GM23338 (cell line): ENCODE data around the gene ANAPC4. TPM values are rescaled to one million over a fixed set of nuclear protein-coding genes. Genes with fewer than 3 reads are reported as not detected.

Source experiments
- ATAC-seq: fragments of 200-7000 bp; cut with Tn5 transposase; 3 replicates; pipeline ENCODE4 v1.9.1; 2020
- DNase-seq: peaks from one replicate; pipeline ENCODE4 v3.0.0-alpha.2; 2015; ENCODE audit warnings: low spot score
- H2AFZ ChIP-seq: fragments of 200-600 bp; sonication (generic); 2 replicates; pipeline ENCODE4 v1.8.0; 2016; ENCODE audit warnings: antibody characterized with exemption, mild to moderate bottlenecking, moderate library complexity
- H3F3A ChIP-seq: fragments of 200-600 bp; sonication (generic); replicated peaks from 2 replicates; pipeline ENCODE4 v1.8.0; 2017; ENCODE audit warnings: antibody characterized with exemption, mixed run types, low read depth
- H3K27ac ChIP-seq: fragments of 200-600 bp; sonication (generic); 2 replicates; pipeline ENCODE4 v1.6.1; 2016; ENCODE audit warnings: low read depth
- H3K27me3 ChIP-seq: fragments of 200-600 bp; sonication (generic); 2 replicates; pipeline ENCODE4 v1.8.0; 2016; ENCODE audit warnings: mild to moderate bottlenecking, mixed run types, moderate library complexity; ENCODE audit not compliant: insufficient read depth
- H3K36me3 ChIP-seq: fragments of 200-600 bp; sonication (generic); 2 replicates; pipeline ENCODE4 v1.8.0; 2016; ENCODE audit warnings: mild to moderate bottlenecking; ENCODE audit not compliant: insufficient read depth
- H3K4me1 ChIP-seq: fragments of 200-600 bp; sonication (generic); 2 replicates; pipeline ENCODE4 v1.8.0; 2016; ENCODE audit warnings: mild to moderate bottlenecking, moderate library complexity; ENCODE audit not compliant: insufficient read depth
- H3K4me2 ChIP-seq: fragments of 200-600 bp; sonication (generic); 2 replicates; pipeline ENCODE4 v1.7.1; 2017; ENCODE audit warnings: mixed run types
- H3K4me3 ChIP-seq: fragments of 200-600 bp; sonication (generic); 2 replicates; pipeline ENCODE4 v1.6.1; 2016; ENCODE audit warnings: mixed run types
- H3K79me2 ChIP-seq: fragments of 200-600 bp; sonication (generic); replicated peaks from 2 replicates; pipeline ENCODE4 v1.8.0; 2017; ENCODE audit warnings: mild to moderate bottlenecking; ENCODE audit not compliant: insufficient read depth
- H3K9me2 ChIP-seq: fragments of 200-600 bp; sonication (generic); 2 replicates; pipeline ENCODE4 v1.8.0; 2017; ENCODE audit not compliant: insufficient read depth
- H4K20me1 ChIP-seq: fragments of 200-600 bp; sonication (generic); replicated peaks from 2 replicates; pipeline ENCODE4 v1.8.0; 2017; ENCODE audit warnings: mild to moderate bottlenecking; ENCODE audit not compliant: insufficient read depth
- H3K27ac Mint-ChIP-seq: 2 replicates; pipeline ENCODE4 v1.8.0; 2020; ENCODE audit warnings: inconsistent platforms, mild to moderate bottlenecking, moderate library complexity, mixed read lengths
- H3K27me3 Mint-ChIP-seq: 3 replicates; pipeline ENCODE4 v1.8.0; 2022; ENCODE audit warnings: low read depth, mild to moderate bottlenecking, moderate library complexity, mixed read lengths, inconsistent platforms; ENCODE audit not compliant: insufficient read depth, poor library complexity
- H3K36me3 Mint-ChIP-seq: 3 replicates; pipeline ENCODE4 v1.8.0; 2021; ENCODE audit warnings: low read depth, mild to moderate bottlenecking, inconsistent platforms, moderate library complexity, mixed read lengths
- H3K4me1 Mint-ChIP-seq: 3 replicates; pipeline ENCODE4 v1.8.0; 2020; ENCODE audit warnings: mild to moderate bottlenecking, inconsistent platforms, mixed read lengths
- H3K4me3 Mint-ChIP-seq: 3 replicates; pipeline ENCODE4 v1.8.0; 2021; ENCODE audit warnings: moderate library complexity, mild to moderate bottlenecking, inconsistent platforms, mixed read lengths
- H3K9me3 Mint-ChIP-seq: 3 replicates; pipeline ENCODE4 v1.8.0; 2020; ENCODE audit warnings: moderate library complexity, mild to moderate bottlenecking, inconsistent platforms, mixed read lengths
- CREB1 ChIP-seq: fragments of 250-450 bp; sonication (Bioruptor Pico); IDR thresholded peaks from 2 replicates; pipeline ENCODE4 v1.5.0; 2020; ENCODE audit warnings: low read depth, mild to moderate bottlenecking, moderate library complexity
- EZH2 ChIP-seq: fragments of 200-600 bp; sonication (generic); IDR thresholded peaks from one replicate; pipeline ENCODE4 v1.8.0; 2017; ENCODE audit warnings: antibody characterized with exemption, mild to moderate bottlenecking, low read depth; ENCODE audit not compliant: unreplicated experiment
- JUNB ChIP-seq: IDR thresholded peaks from one replicate; pipeline ENCODE4 v1.6.1; 2016; ENCODE audit warnings: antibody characterized with exemption; ENCODE audit not compliant: unreplicated experiment
- POLR2AphosphoS5 ChIP-seq: IDR thresholded peaks from 2 replicates; pipeline ENCODE4 v1.6.1; 2016; ENCODE audit warnings: antibody characterized with exemption, low read depth
- ZNF114 ChIP-seq: fragments of 250-450 bp; sonication (Bioruptor Pico); IDR thresholded peaks from 2 replicates; pipeline ENCODE4 v1.5.0; 2020; ENCODE audit warnings: mild to moderate bottlenecking, moderate library complexity
- polyA plus RNA-seq: library from polyadenylated mRNA; unstranded; fragments of >200 nt; fragmentation: Nextera tagmentation; extraction: Ambion mirVana; gene quantifications from 2 replicates; pipeline ENCODE4 v1.2.1, GENCODE V29; 2016
- total RNA-seq: library from RNA; depleted of rRNA; stranded (reverse); fragments of >200 nt; shearing (Covaris generic); gene quantifications from 2 replicates; pipeline ENCODE4 v1.2.3, GENCODE V29; 2014
- TF ChIP-seq, protein P1 (sequence below): IDR thresholded peaks from 2 replicates; pipeline ENCODE4 v1.6.1; 2016; ENCODE audit warnings: antibody characterized with exemption
- TF ChIP-seq, protein P2 (sequence below), 2 experiments: fragments of 200-600 bp in 1 of 2; sonication (generic) in 1 of 2; conservative IDR thresholded peaks; 2 replicates each; pipeline versions ENCODE4 v1.5.1 to v1.6.1; 2016 to 2017; ENCODE audit warnings: antibody characterized with exemption in 2 of 2, low read depth in 2 of 2, mild to moderate bottlenecking in 2 of 2, moderate library complexity in 1 of 2
- TF ChIP-seq, protein P3 (sequence below): fragments of 250-450 bp; sonication (Bioruptor Pico); IDR thresholded peaks from 2 replicates; pipeline ENCODE4 v1.5.0; 2020; ENCODE audit warnings: mild to moderate bottlenecking, moderate library complexity

ANAPC4 gene
- total and polyA plus RNA-seq, 2 experiments from 2014 or later = 34.3 to 46.2 TPM

DNA sequence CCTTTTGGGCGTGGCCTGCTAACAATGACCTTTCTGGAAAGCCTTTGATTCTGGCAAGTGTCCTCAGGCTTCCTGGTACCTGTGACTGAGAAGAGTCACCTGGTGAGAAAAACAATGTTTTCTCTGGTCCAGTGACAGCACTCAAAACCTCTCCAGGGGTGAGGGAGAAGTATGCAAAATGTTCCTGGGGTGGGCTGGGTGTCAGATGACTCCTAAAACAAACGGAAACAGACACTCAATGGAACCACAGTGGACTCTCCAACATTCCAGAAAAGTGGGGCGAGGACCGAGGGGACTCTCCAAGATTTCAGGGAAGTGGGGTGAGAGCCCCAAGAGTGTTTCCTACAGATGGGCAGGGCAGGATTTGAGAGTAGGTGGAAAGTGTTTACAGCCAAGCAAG lies 69.5 kb downstream of the ANAPC4 start:
- no peak overlapping the region for H3K4me3 ChIP-seq
- H3K27ac ChIP-seq = no peak overlapping the region
- H3K79me2 ChIP-seq = no peaks in the 10 kb centered on the region
- no peaks in the 10 kb centered on the region for H3K4me1 ChIP-seq
- no peaks in the 10 kb centered on the region for H3K36me3 ChIP-seq
- no peaks in the 10 kb centered on the region for H3F3A ChIP-seq
- H3K4me2 ChIP-seq = no peak overlapping the region
- Mint-ChIP-seq H3K36me3 (no peaks in the 10 kb centered on the region), H3K4me1 (peaks cover 29% of the 10 kb centered on the region), H3K9me3 (peaks cover 2% of the 10 kb centered on the region; the same call in 1 of the 3 replicates), H3K27ac (no peak overlapping the region), H3K27me3 (peaks cover 14% of the 10 kb centered on the region), H3K4me3 (no peak overlapping the region)
- no peak for TF ChIP-seq POLR2AphosphoS5
- TF ChIP-seq, protein P1, sequence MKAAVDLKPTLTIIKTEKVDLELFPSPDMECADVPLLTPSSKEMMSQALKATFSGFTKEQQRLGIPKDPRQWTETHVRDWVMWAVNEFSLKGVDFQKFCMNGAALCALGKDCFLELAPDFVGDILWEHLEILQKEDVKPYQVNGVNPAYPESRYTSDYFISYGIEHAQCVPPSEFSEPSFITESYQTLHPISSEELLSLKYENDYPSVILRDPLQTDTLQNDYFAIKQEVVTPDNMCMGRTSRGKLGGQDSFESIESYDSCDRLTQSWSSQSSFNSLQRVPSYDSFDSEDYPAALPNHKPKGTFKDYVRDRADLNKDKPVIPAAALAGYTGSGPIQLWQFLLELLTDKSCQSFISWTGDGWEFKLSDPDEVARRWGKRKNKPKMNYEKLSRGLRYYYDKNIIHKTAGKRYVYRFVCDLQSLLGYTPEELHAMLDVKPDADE = no peak
- no peak for TF ChIP-seq CREB1 (CRISPR knock-in tag)
- ATAC-seq (peak; percentile 14; the same call in 1 of the 3 replicates), DNase-seq (no peak)
- no peaks in the 10 kb centered on the region for H3K27me3 ChIP-seq
- H4K20me1 ChIP-seq = no peaks in the 10 kb centered on the region
- no peak overlapping the region for H2AFZ ChIP-seq
- H3K9me2 ChIP-seq = no peaks in the 10 kb centered on the region

DNA sequence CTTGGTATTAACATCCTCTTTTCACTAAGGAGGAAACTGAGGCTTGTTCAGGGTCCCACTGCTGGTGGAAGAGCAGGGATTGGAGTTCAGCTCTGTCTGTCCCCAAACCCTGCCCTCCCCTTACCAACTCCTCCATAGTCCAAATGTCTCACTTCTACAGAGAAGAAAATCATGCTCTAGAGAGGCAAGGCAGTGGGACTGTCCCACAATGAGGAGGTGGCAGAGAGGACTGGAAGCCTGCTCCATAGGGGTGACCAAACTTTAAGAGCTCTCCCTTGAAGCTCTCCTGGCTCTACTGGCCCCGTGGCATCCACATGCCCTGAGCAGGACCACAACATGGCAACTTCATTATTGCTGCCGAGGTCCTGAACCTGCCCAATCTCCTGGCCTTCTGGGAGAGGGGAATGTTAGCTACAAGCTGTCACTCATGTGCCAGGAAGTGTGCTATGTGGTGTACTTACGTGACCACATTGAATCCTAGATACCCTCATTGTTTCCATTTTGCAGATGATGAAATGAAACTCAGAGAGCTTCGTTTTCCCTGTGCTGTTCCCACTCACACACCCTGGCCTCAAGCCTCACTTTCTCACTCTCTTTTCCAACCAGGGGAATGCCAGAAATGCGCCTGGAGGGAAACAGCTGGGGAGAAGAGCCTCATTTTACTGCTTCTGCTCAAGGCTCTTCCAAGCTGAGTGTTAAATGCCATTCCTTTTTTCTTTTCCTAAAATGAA lies 71.5 kb downstream of the ANAPC4 start:
- H3K9me3 Mint-ChIP-seq = no peaks in the 10 kb centered on the region
- TF ChIP-seq, protein P2, sequence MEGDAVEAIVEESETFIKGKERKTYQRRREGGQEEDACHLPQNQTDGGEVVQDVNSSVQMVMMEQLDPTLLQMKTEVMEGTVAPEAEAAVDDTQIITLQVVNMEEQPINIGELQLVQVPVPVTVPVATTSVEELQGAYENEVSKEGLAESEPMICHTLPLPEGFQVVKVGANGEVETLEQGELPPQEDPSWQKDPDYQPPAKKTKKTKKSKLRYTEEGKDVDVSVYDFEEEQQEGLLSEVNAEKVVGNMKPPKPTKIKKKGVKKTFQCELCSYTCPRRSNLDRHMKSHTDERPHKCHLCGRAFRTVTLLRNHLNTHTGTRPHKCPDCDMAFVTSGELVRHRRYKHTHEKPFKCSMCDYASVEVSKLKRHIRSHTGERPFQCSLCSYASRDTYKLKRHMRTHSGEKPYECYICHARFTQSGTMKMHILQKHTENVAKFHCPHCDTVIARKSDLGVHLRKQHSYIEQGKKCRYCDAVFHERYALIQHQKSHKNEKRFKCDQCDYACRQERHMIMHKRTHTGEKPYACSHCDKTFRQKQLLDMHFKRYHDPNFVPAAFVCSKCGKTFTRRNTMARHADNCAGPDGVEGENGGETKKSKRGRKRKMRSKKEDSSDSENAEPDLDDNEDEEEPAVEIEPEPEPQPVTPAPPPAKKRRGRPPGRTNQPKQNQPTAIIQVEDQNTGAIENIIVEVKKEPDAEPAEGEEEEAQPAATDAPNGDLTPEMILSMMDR (conservative IDR thresholded peaks at IDR 0.05; ENCODE audit: low read depth in 2 of 2) = no peak
- TF ChIP-seq, protein P1 = no peak
- no peak for TF ChIP-seq POLR2AphosphoS5
- no peak for TF ChIP-seq EZH2
- no peak for TF ChIP-seq CREB1 (CRISPR knock-in tag)
- no peak for TF ChIP-seq ZNF114 (CRISPR knock-in tag)
- TF ChIP-seq, protein P3, sequence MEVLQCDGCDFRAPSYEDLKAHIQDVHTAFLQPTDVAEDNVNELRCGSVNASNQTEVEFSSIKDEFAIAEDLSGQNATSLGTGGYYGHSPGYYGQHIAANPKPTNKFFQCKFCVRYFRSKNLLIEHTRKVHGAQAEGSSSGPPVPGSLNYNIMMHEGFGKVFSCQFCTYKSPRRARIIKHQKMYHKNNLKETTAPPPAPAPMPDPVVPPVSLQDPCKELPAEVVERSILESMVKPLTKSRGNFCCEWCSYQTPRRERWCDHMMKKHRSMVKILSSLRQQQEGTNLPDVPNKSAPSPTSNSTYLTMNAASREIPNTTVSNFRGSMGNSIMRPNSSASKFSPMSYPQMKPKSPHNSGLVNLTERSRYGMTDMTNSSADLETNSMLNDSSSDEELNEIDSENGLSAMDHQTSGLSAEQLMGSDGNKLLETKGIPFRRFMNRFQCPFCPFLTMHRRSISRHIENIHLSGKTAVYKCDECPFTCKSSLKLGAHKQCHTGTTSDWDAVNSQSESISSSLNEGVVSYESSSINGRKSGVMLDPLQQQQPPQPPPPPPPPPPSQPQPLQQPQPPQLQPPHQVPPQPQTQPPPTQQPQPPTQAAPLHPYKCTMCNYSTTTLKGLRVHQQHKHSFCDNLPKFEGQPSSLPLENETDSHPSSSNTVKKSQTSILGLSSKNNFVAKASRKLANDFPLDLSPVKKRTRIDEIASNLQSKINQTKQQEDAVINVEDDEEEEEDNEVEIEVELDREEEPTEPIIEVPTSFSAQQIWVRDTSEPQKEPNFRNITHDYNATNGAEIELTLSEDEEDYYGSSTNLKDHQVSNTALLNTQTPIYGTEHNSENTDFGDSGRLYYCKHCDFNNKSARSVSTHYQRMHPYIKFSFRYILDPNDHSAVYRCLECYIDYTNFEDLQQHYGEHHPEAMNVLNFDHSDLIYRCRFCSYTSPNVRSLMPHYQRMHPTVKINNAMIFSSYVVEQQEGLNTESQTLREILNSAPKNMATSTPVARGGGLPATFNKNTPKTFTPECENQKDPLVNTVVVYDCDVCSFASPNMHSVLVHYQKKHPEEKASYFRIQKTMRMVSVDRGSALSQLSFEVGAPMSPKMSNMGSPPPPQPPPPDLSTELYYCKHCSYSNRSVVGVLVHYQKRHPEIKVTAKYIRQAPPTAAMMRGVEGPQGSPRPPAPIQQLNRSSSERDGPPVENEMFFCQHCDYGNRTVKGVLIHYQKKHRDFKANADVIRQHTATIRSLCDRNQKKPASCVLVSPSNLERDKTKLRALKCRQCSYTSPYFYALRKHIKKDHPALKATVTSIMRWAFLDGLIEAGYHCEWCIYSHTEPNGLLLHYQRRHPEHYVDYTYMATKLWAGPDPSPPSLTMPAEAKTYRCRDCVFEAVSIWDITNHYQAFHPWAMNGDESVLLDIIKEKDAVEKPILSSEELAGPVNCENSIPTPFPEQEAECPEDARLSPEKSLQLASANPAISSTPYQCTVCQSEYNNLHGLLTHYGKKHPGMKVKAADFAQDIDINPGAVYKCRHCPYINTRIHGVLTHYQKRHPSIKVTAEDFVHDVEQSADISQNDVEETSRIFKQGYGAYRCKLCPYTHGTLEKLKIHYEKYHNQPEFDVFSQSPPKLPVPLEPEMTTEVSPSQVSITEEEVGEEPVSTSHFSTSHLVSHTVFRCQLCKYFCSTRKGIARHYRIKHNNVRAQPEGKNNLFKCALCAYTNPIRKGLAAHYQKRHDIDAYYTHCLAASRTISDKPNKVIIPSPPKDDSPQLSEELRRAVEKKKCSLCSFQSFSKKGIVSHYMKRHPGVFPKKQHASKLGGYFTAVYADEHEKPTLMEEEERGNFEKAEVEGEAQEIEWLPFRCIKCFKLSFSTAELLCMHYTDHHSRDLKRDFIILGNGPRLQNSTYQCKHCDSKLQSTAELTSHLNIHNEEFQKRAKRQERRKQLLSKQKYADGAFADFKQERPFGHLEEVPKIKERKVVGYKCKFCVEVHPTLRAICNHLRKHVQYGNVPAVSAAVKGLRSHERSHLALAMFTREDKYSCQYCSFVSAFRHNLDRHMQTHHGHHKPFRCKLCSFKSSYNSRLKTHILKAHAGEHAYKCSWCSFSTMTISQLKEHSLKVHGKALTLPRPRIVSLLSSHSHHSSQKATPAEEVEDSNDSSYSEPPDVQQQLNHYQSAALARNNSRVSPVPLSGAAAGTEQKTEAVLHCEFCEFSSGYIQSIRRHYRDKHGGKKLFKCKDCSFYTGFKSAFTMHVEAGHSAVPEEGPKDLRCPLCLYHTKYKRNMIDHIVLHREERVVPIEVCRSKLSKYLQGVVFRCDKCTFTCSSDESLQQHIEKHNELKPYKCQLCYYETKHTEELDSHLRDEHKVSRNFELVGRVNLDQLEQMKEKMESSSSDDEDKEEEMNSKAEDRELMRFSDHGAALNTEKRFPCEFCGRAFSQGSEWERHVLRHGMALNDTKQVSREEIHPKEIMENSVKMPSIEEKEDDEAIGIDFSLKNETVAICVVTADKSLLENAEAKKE (CRISPR knock-in tag) = no peak
- no peak for TF ChIP-seq JUNB

More for the DNA sequence above, 71.5 kb downstream of the ANAPC4 start:
- Histone ChIP-seq H3K4me1 (no peaks in the 10 kb centered on the region), H3F3A (no peaks in the 10 kb centered on the region), H3K27ac (no peak overlapping the region), H2AFZ (no peak overlapping the region), H3K36me3 (no peaks in the 10 kb centered on the region), H3K79me2 (no peaks in the 10 kb centered on the region), H3K4me3 (no peak overlapping the region), H3K4me2 (no peak overlapping the region), H4K20me1 (no peaks in the 10 kb centered on the region), H3K9me2 (no peaks in the 10 kb centered on the region), H3K27me3 (no peaks in the 10 kb centered on the region)
- no peaks in the 10 kb centered on the region for H3K36me3 Mint-ChIP-seq
- H3K4me1 Mint-ChIP-seq = peaks cover 22% of the 10 kb centered on the region
- peaks cover 14% of the 10 kb centered on the region for H3K27me3 Mint-ChIP-seq
- peak; percentile 40 for DNase-seq
- H3K4me3 Mint-ChIP-seq = no peak overlapping the region
- peak; percentile 46; the same call in 2 of the 3 replicates for ATAC-seq
- no peak overlapping the region for H3K27ac Mint-ChIP-seq
